NCI-H82 treated with DMSO at 0.1 percent for 48 hours (cell line): Measurements from ENCODE around the gene LRPAP1.

Source experiments
- DNase-seq: peaks from one replicate; lab custom pipeline; 2025; ENCODE audit not compliant: unreplicated experiment; lab: John Stamatoyannopoulos, UW

LRPAP1 gene

DNA sequence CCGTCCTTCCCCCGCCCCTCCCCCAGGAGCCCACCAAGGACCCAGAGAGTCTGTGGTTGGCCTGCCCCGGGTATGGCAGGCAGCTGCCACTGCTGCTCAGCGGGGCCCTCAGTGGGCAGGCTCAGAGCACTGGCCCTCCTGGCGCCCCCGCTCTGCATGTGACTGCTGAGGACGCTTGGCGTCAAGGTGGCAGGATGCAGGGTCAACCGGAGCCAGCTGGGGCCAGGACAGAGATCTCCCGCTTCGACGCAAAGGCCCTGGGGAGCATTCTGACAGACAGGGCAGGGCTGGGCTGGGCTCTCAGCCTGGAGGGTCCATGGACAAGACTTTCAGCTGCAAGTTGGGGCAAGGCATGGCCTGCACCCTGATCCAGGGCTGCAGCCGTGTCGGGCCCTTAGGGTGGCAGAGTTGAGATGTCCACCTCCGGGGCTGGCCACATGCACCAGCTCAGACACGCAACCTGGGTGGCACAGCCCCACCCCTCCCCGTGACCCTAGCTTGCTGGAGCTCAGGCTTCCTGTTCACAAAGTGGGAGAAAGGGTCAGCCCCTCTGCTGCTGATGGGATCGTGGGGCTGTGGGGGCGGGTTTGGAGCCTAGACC, 30.3 kb downstream of the LRPAP1 start:
- no peak for DNase-seq

DNA sequence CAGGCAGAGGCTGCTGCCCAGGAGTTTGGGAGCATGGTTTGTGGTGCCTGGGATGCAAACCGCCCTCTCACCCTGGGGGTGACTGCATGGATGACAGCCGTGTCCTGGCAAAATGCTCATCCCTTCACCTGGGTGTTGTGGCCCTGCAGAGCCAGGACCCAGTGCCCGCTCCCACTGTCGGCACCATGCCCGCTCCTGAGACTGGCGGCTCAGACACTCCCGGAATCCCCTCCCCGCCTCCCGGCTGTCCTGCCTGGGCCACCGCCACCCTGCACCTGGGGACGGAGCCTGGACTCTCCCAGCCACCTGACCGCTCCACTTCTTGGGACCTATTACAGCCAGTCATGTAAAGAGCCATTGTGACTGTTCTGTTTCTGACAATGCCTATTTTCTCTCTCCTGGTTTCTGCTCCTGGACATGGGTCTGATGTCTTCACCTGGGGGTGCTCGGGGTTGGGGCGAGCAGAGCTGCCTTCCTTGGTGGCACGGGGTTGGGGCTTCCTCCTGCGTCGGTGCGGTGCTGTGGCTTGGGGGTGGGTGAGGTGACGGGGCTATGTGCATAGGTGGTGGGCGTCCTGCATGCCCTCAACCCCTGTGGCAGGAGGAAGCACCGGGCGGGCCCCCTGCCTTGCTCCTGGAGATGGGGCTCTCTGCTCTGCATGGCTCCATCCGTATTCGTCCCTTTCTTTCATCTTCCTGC, 30.9 kb downstream of the LRPAP1 start:
- DNase-seq: no peak

GRCh38 chr4:3500634-3501101, 31.6 kb downstream of the LRPAP1 start:
- DNase-seq: no peak

DNA sequence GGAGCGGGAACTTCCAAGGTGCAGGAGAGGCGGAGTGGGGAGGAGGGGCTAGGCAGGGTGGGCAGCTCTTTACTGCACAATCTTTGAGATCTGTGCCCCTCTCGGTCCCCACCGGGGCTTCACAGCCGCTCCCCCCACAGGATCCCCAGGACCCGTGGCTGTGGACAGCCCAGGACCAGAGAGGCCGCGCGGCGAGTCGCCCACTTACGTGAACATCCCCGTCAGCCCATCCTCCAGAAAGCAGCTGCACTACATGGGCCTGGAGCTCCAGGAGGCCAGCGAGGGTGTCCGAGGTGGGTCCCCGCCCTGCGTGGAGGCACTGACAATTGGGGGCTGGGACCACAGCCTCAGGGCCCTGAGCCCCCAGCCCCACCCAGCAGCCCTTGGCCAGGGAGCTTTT, 32.1 kb downstream of the LRPAP1 start:
- DNase-seq: no peak

- no peak for DNase-seq
These were observed 32.5 kb downstream of the LRPAP1 start for GRCh38 chr4:3499710-3500109.

GRCh38 chr4:3498901-3499510, 33.2 kb downstream of the LRPAP1 start:
- DNase-seq: no peak

- no peak for DNase-seq
These were observed 33.8 kb downstream of the LRPAP1 start for GRCh38 chr4:3498407-3498806.

DNA sequence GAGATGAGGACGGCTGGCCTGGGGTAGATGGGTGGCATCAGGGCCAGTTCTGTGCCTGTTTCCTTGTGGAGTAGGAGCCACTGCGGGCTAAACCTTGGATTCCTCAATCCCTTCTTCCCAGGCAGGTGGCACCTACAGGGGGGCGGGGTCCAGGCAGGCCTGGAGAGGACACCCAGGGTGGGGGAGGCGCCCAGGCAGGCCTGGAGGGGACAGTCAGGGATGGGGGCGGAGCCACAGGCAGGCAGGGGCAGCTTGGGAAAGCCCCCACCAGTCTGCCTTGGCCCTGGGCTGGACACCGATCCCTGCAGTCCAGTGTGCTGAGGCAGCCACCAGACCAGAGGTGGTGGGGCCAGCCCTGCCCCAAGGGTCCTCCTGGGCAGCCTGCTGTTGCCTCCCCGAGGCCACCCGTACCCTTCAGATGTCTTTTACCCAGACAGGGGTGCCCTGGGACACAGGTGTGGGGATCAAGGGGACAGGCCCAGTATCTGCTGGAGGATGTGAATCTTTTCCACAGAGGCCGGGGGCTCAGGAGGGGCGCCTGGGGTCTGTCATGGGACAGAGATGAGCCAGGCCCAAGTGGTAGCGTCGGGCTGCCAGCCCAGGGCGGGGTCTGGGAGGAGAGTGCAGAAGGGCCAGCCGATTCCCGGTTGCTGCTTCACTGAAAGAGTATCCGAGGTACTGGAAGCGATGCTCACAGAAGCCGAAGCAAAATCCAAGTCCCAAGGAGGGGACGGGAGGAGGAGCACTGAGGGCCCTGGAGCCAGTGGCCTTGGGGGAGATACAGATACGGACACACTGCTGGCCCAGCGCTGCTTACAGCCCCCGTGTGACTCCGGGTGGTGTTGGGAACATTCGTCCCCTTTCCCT, 34.5 kb downstream of the LRPAP1 start:
- no peak for DNase-seq

- no peak for DNase-seq
These were observed 35.1 kb downstream of the LRPAP1 start for GRCh38 chr4:3497095-3497494.

- no peak for DNase-seq
These were observed 36.2 kb downstream of the LRPAP1 start for GRCh38 chr4:3496021-3496420.

DNA sequence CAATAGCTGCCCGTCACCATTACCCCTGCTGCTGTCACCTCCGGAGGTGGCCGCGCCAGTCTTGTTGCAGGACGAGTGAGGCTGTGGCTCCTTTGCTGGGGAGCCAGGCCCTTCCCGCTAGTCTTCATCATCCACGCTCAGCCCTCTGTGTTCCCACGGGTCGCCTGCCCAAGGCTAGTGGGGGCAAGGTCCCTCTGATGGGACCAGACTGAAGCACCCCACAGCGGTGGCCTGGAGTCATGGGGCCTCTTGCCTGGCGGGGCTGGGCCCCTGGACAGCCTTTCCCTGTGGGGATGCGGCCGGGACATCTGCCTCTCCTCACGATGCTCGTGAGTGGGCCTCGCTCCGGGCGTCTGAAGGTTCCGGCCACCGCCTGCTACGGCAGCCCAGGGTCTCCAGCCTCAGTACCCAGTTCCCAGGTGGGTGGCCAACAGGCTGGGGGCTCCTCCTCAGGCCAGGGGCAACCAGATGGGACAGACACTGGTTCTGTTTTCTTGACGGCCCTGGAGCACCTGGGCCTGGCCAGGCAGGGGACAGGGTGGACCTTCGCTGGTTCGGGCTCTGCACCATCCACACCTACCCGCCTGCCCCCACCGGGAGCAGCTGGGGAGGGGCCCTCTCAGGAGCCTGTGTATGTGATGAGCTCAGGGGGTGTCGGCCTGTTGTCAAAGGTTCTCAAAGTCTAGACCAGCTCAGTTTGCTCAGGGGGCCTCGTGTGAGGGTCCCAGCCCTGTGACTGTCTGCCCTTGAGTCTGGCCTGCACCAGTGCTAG, 36.8 kb downstream of the LRPAP1 start:
- no peak for DNase-seq

DNA sequence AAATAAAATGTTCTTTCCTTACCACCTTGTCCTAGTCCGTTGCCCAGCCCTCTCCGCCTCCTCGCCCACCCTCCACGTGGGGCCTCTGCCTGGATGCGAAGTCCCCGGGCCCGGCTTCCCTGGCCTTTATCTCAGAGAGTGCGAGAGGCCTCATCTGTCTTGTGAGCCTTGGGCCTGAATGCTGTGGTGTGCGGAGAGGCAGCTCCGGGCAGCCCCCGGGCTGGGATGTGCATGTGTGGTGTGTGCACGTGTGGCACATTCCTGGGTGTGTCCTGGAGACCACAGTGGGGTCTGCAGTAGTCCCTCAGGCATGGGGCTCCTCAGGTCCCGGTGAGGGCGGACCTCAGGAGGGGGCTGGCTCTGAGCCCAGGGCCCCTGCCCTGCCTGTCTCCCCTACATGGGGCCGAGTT, 37.8 kb downstream of the LRPAP1 start:
- DNase-seq: no peak

- DNase-seq: no peak
These were observed 38.3 kb downstream of the LRPAP1 start for GRCh38 chr4:3493720-3494461.

GRCh38 chr4:3492741-3493719, 39.2 kb downstream of the LRPAP1 start:
- DNase-seq: no peak

DNA sequence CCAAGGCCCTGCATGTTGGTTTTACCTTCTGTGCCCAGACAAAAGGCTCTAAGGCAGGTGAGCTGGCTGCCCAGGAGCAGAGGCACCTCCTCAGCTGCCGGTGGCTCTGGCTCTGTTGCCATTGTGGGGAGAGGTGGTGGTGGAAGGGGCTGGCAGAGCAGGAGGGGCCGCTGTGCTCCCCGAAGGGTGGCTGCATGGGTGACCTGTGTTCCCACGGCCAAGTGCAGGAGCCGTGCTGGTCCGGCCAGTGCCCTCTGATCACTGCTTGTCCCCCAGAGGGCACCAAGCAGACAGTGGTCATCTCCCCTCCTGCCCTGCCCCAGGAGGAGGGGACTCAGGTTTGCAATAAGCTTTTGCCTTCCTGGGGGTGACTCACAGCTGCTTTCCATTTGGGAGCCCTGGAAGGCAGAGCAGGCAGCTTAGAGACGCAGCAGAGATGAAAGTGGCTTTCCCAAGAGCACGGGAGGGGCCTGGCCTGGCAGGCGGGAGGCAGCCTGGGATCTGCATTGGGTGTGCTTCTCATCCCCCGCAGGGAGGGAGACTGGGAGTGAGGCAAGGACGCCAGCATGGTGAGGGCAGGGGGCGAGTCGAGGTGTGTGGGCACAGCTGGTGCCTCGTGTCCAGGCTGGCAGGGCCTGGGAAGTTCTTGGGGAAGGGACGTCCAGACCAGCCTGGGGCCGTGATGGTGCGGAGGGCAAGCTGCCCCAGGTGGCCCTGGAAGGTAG, 40.4 kb downstream of the LRPAP1 start:
- no peak for DNase-seq

DNA sequence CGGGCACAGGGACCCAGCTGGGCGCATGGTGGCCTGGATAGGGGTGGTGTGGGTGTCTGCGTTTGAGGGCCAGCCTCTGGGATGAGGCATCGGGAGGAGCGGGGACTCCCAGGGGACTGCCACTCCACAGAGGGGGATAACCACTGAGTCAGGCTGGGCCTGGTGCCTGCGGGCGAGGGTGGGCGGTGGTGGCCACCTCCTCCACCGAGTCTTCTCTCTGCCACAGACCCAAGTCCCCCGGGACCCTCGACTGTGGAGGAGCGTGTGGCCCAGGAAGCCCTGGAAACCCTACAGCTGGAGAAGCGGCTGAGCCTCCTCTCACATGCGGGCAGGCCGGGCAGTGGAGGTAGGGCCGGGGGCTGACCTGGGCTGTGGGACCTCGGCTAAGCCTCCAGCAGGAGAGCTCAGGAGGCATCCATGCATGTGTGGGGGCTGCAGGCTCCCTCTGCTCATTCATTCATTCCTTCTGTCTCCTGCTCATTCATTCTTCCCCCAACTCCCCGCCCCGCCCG, 42.7 kb downstream of the LRPAP1 start:
- no peak for DNase-seq

DNA sequence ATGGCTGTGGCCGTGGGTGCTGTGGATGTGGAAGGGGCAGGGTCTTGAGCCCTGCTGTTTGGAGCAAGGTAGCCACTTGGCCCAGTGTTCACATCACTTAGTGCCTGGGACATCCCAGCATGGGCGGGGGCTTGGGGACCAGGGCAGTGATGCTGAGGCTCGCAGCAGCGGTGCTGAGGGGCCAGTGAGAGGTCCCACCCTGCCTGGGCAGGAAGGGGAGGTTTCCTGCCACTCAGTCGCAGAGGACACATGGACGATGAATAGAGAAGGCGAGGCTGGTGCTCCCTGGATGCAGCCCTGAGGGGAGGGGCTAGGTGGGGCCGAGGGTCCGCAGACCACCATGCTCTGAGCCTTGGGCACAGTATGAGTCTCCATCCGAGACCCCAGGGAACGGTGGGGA, 43.4 kb downstream of the LRPAP1 start:
- no peak for DNase-seq

DNA sequence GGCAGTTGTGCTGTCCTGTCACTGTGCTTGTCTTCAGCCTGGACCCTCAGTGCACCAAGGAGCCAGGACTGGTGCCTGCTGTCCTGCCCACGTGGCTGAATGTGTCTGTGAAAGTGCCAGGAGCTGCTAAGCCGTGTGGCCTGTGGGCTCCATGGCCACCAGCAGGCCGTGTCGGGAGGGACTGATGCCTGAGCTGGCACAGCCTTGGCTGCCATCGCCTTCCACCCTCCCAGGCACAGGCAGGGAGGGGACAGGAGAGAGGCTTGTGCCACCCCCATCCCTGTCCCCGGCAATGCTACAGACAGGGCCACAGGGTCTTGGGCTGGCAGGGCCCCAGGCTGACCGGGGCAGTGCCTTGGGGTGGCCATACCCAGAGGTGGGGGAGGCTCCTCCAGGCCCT, 44.4 kb downstream of the LRPAP1 start:
- no peak for DNase-seq
